ENCODE data around the gene ADCY2. TPM values are rescaled to one million over a fixed set of nuclear protein-coding genes. Genes with fewer than 3 reads are reported as not detected.

ADCY2 gene
- total and polyA plus RNA-seq, 5 donors: 0.20 to 1.5 (median 0.45) TPM

GRCh38 chr5:7745882-7746610, 350.1 kb downstream of the ADCY2 start:
- ATAC-seq (peak in 1 of 2 donors; percentile 54), DNase-seq (peak; percentile 56 to 83 (median 61))
- 20% methylated on average over 11 of the region's 11 CpGs for WGBS
- no peaks in the 10 kb centered on the region for H3K9me3 ChIP-seq (ENCODE audit: control insufficient read depth, low read length)
- H3K27me3 ChIP-seq (ENCODE audit: control insufficient read depth, insufficient read depth): no peaks in the 10 kb centered on the region
- intact Hi-C loops (cut with DNase I): loop anchor here in 1 of 4 donors (10.0 kb wide), 1 partner anchor 981 kb away; no protein-coding TSS in a partner anchor
- H3K27ac ChIP-seq (ENCODE audit: low read length): no peak overlapping the region
- no peaks in the 10 kb centered on the region for H3K4me1 ChIP-seq (ENCODE audit: control insufficient read depth, insufficient read depth, low read length)
- no peak overlapping the region for H3K4me3 ChIP-seq (ENCODE audit: low read length)

GRCh38 chr5:7747728-7748127, 351.8 kb downstream of the ADCY2 start:
- H3K27ac ChIP-seq (ENCODE audit: low read length): no peak overlapping the region
- WGBS: 84% methylated on average over 6 of the region's 6 CpGs
- intact Hi-C loops (cut with DNase I): loop anchor here in 1 of 4 donors (10.0 kb wide), 1 partner anchor 983 kb away; no protein-coding TSS in a partner anchor

GRCh38 chr5:7749626-7750025, 353.7 kb downstream of the ADCY2 start:
- no peak overlapping the region for H3K4me3 ChIP-seq (ENCODE audit: low read length)
- H3K27ac ChIP-seq (ENCODE audit: low read length): no peak overlapping the region
- H3K27me3 ChIP-seq (ENCODE audit: control insufficient read depth, insufficient read depth): no peaks in the 10 kb centered on the region
- H3K4me1 ChIP-seq (ENCODE audit: control insufficient read depth, insufficient read depth, low read length): no peaks in the 10 kb centered on the region
- ATAC-seq (no peak), DNase-seq (no peak)
- no peaks in the 10 kb centered on the region for H3K9me3 ChIP-seq (ENCODE audit: control insufficient read depth, low read length)
- 60% methylated on average over 7 of the region's 7 CpGs for whole genome bisulfite sequencing
- intact Hi-C loops (cut with DNase I): loop anchor here in 1 of 4 donors (10.0 kb wide), 1 partner anchor 985 kb away; no protein-coding TSS in a partner anchor

More at GRCh38 chr5:7747728-7748127, 351.8 kb downstream of the ADCY2 start:
- DNase-seq (no peak), ATAC-seq (no peak)
- Histone ChIP-seq H3K27me3 (ENCODE audit: control insufficient read depth, insufficient read depth) (no peaks in the 10 kb centered on the region), H3K4me3 (ENCODE audit: low read length) (no peak overlapping the region), H3K9me3 (ENCODE audit: control insufficient read depth, low read length) (no peaks in the 10 kb centered on the region), H3K4me1 (ENCODE audit: control insufficient read depth, insufficient read depth, low read length) (no peaks in the 10 kb centered on the region)

GRCh38 chr5:7751874-7752273, 355.9 kb downstream of the ADCY2 start:
- 84% methylated on average over 5 of the region's 5 CpGs for WGBS
- ATAC-seq: no peak
- intact Hi-C loops (cut with DNase I): no loop called here
- no peak overlapping the region for H3K27ac ChIP-seq (ENCODE audit: low read length)
- H3K9me3 ChIP-seq (ENCODE audit: control insufficient read depth, low read length): peaks cover 4% of the 10 kb centered on the region
- DNase-seq: no peak
- no peaks in the 10 kb centered on the region for H3K4me1 ChIP-seq (ENCODE audit: control insufficient read depth, insufficient read depth, low read length)
- H3K27me3 ChIP-seq (ENCODE audit: control insufficient read depth, insufficient read depth): no peaks in the 10 kb centered on the region
- H3K4me3 ChIP-seq (ENCODE audit: low read length): no peak overlapping the region

GRCh38 chr5:7753181-7753580, 357.2 kb downstream of the ADCY2 start:
- ATAC-seq (no peak), DNase-seq (no peak)
- intact Hi-C loops (cut with DNase I): no loop called here
- H3K27me3 ChIP-seq (ENCODE audit: control insufficient read depth, insufficient read depth): no peaks in the 10 kb centered on the region
- H3K9me3 ChIP-seq (ENCODE audit: control insufficient read depth, low read length): peaks cover 4% of the 10 kb centered on the region
- H3K27ac ChIP-seq (ENCODE audit: low read length): no peak overlapping the region
- WGBS: 59% methylated on average over 3 of the region's 3 CpGs
- H3K4me3 ChIP-seq (ENCODE audit: low read length): no peak overlapping the region
- no peaks in the 10 kb centered on the region for H3K4me1 ChIP-seq (ENCODE audit: control insufficient read depth, insufficient read depth, low read length)

GRCh38 chr5:7753596-7753995, 357.7 kb downstream of the ADCY2 start:
- 91% methylated on average over 1 of the region's 1 CpG for WGBS
- intact Hi-C loops (cut with DNase I): no loop called here
- Histone ChIP-seq H3K4me1 (ENCODE audit: control insufficient read depth, insufficient read depth, low read length) (no peaks in the 10 kb centered on the region), H3K9me3 (ENCODE audit: control insufficient read depth, low read length) (peaks cover 4% of the 10 kb centered on the region), H3K27me3 (ENCODE audit: control insufficient read depth, insufficient read depth) (no peaks in the 10 kb centered on the region), H3K4me3 (ENCODE audit: low read length) (no peak overlapping the region), H3K27ac (ENCODE audit: low read length) (no peak overlapping the region)
- no peak for ATAC-seq
- no peak for DNase-seq

- H3K27ac ChIP-seq (ENCODE audit: low read length): no peak overlapping the region
- no peak for ATAC-seq
- H3K9me3 ChIP-seq (ENCODE audit: control insufficient read depth, low read length): peaks cover 4% of the 10 kb centered on the region
- intact Hi-C loops (cut with DNase I): no loop called here
- DNase-seq: no peak
- H3K4me3 ChIP-seq (ENCODE audit: low read length): no peak overlapping the region
- H3K4me1 ChIP-seq (ENCODE audit: control insufficient read depth, insufficient read depth, low read length): no peaks in the 10 kb centered on the region
- 90% methylated on average over 6 of the region's 6 CpGs for WGBS
- no peaks in the 10 kb centered on the region for H3K27me3 ChIP-seq (ENCODE audit: control insufficient read depth, insufficient read depth)
Measured at GRCh38 chr5:7754490-7754889, 358.6 kb downstream of the ADCY2 start.

- WGBS: 33% methylated on average over 13 of the region's 13 CpGs
- ATAC-seq: peak; percentile 40 to 57
Measured at GRCh38 chr5:7754997-7755596, 359.2 kb downstream of the ADCY2 start.

GRCh38 chr5:7755958-7756357, 360.0 kb downstream of the ADCY2 start:
- H3K27me3 ChIP-seq (ENCODE audit: control insufficient read depth, insufficient read depth): no peaks in the 10 kb centered on the region
- H3K4me3 ChIP-seq (ENCODE audit: low read length): no peak overlapping the region
- no peak overlapping the region for H3K27ac ChIP-seq (ENCODE audit: low read length)
- intact Hi-C loops (cut with DNase I): no loop called here
- peaks cover 4% of the 10 kb centered on the region for H3K9me3 ChIP-seq (ENCODE audit: control insufficient read depth, low read length)
- DNase-seq: no peak
- 64% methylated on average over 5 of the region's 5 CpGs for WGBS
- ATAC-seq: no peak
- H3K4me1 ChIP-seq (ENCODE audit: control insufficient read depth, insufficient read depth, low read length): no peaks in the 10 kb centered on the region

More at GRCh38 chr5:7754997-7755596, 359.2 kb downstream of the ADCY2 start:
- intact Hi-C loops (cut with DNase I): no loop called here
- Histone ChIP-seq H3K9me3 (ENCODE audit: control insufficient read depth, low read length) (peaks cover 4% of the 10 kb centered on the region), H3K27me3 (ENCODE audit: control insufficient read depth, insufficient read depth) (no peaks in the 10 kb centered on the region), H3K4me1 (ENCODE audit: control insufficient read depth, insufficient read depth, low read length) (no peaks in the 10 kb centered on the region), H3K4me3 (ENCODE audit: low read length) (no peak overlapping the region), H3K27ac (ENCODE audit: low read length) (no peak overlapping the region)
- DNase-seq: peak in 2 of 3 donors; percentile 60 to 63

- no peak overlapping the region for H3K27ac ChIP-seq (ENCODE audit: low read length)
- 61% methylated on average over 4 of the region's 4 CpGs for WGBS
- H3K27me3 ChIP-seq (ENCODE audit: control insufficient read depth, insufficient read depth): no peaks in the 10 kb centered on the region
Measured at GRCh38 chr5:7756453-7756852, 360.5 kb downstream of the ADCY2 start.

GRCh38 chr5:7759257-7759871, 363.4 kb downstream of the ADCY2 start:
- WGBS: 71% methylated on average over 8 of the region's 8 CpGs
- H3K9me3 ChIP-seq (ENCODE audit: control insufficient read depth, low read length): peaks cover 7% of the 10 kb centered on the region
- intact Hi-C loops (cut with DNase I): no loop called here
- no peak overlapping the region for H3K27ac ChIP-seq (ENCODE audit: low read length)
- ATAC-seq (no peak), DNase-seq (no peak)
- H3K4me3 ChIP-seq (ENCODE audit: low read length): no peak overlapping the region
- no peaks in the 10 kb centered on the region for H3K4me1 ChIP-seq (ENCODE audit: control insufficient read depth, insufficient read depth, low read length)
- no peaks in the 10 kb centered on the region for H3K27me3 ChIP-seq (ENCODE audit: control insufficient read depth, insufficient read depth)

More at GRCh38 chr5:7756453-7756852, 360.5 kb downstream of the ADCY2 start:
- peak in 1 of 3 donors; percentile 35 for DNase-seq
- Histone ChIP-seq H3K4me3 (ENCODE audit: low read length) (no peak overlapping the region), H3K4me1 (ENCODE audit: control insufficient read depth, insufficient read depth, low read length) (no peaks in the 10 kb centered on the region), H3K9me3 (ENCODE audit: control insufficient read depth, low read length) (peaks cover 4% of the 10 kb centered on the region)
- intact Hi-C loops (cut with DNase I): no loop called here
- no peak for ATAC-seq

Measured in right cardiac atrium (tissue), 5 donors.